ENCODE results near the gene SPAG6. TPM values are rescaled to one million over a fixed set of nuclear protein-coding genes. Genes with fewer than 3 reads are reported as not detected.

The SPAG6 gene
- total and polyA plus RNA-seq, 2 of the 8 experiments (the other 6 are each of a cell fraction or from before 2014, with no cell fraction given), result 0.14 TPM; not detected in 1

- Histone ChIP-seq H3K4me1 (replicated peaks in 1 of 4; ENCODE audit: control insufficient read depth in 3 of 4, insufficient read depth in 4 of 4, low read length in 3 of 4) (peaks cover 0 to 6% (median 0%) of the 10 kb centered on the region in 4 experiments; a peak in 1 of 7 replicates), H3K4me2 (ENCODE audit: insufficient read depth in 1 of 2, low read depth in 2 of 2, low read length in 2 of 2) (no peak overlapping the region), H4K91ac (replicated peaks; ENCODE audit: insufficient read length, low read length) (no peak overlapping the region), H3K4ac (replicated peaks; ENCODE audit: insufficient read length, low read depth, low read length) (no peak overlapping the region), H2AK5ac (ENCODE audit: low read depth, low read length) (no peak overlapping the region), H2BK15ac (ENCODE audit: low read length) (no peak overlapping the region), H3K56ac (replicated peaks; ENCODE audit: insufficient read length, low read depth, low read length) (no peak overlapping the region), H4K8ac (ENCODE audit: extremely low read depth, insufficient read depth, low read length) (no peak overlapping the region), H2AFZ (ENCODE audit: low read length) (no peak overlapping the region), H2BK120ac (replicated peaks; ENCODE audit: low read depth, low read length) (no peak overlapping the region), H3K4me3 (ENCODE audit: extremely low read depth in 1 of 4, insufficient read depth in 2 of 4, low read depth in 3 of 4, low read length in 4 of 4) (no peak overlapping the region), H4K5ac (ENCODE audit: insufficient read length, low read depth, low read length) (no peak overlapping the region), H3K27me3 (replicated peaks in 1 of 4; ENCODE audit: control insufficient read depth in 3 of 4, extremely low read depth in 1 of 4, insufficient read depth in 3 of 4, low read length in 3 of 4) (peaks cover 0 to 3% (median 1%) of the 10 kb centered on the region in 4 experiments; a peak in 2 of 7 replicates), H3K18ac (ENCODE audit: extremely low read depth, low read length) (no peak overlapping the region), H2BK20ac (ENCODE audit: low read length) (no peak overlapping the region), H3K23ac (ENCODE audit: insufficient read length) (no peak overlapping the region), H3K23me2 (ENCODE audit: low read depth, low read length) (no peaks in the 10 kb centered on the region), H2BK5ac (ENCODE audit: low read depth, low read length) (no peak overlapping the region), H2BK12ac (ENCODE audit: low read depth, low read length) (no peak overlapping the region), H3K14ac (ENCODE audit: insufficient read length) (no peak overlapping the region), H3K79me1 (ENCODE audit: low read depth, low read length) (no peaks in the 10 kb centered on the region), H3K27ac (ENCODE audit: low read depth, low read length) (no peak overlapping the region), H4K20me1 (replicated peaks in 1 of 2; ENCODE audit: control insufficient read depth in 1 of 2, insufficient read depth in 2 of 2, low read length in 2 of 2) (no peaks in the 10 kb centered on the region), H3K9me3 (ENCODE audit: insufficient read depth in 2 of 2, low read depth in 1 of 2, low read length in 1 of 2) (no peaks in the 10 kb centered on the region), H3K36me3 (ENCODE audit: control insufficient read depth in 2 of 4, insufficient read depth in 4 of 4, low read length in 3 of 4) (no peaks in the 10 kb centered on the region), H3K9ac (replicated peaks in 1 of 4; ENCODE audit: extremely low read depth in 1 of 4, low read depth in 3 of 4, low read length in 3 of 4) (no peak overlapping the region), H3K79me2 (ENCODE audit: control insufficient read depth in 1 of 2, insufficient read depth in 2 of 2, low read length in 2 of 2) (no peaks in the 10 kb centered on the region)
- no peak for FAIRE-seq
- ChIA-PET CTCF (ENCODE audit: partially characterized antibody) (no interaction called here), POLR2A (ENCODE audit: partially characterized antibody) (no interaction called here)
- TF ChIP-seq SAP30 (IDR thresholded peaks at IDR 0.05; ENCODE audit: insufficient read depth, insufficient replicate concordance, low read length) (no peak), ATF3 (IDR thresholded peaks at IDR 0.05; ENCODE audit: insufficient read depth, low read depth, low read length) (no peak), CREB1 (IDR thresholded peaks at IDR 0.05) (no peak), TAF7 (optimal IDR thresholded peaks at IDR 0.05; ENCODE audit: borderline replicate concordance, low read depth, low read length) (no peak), GABPA (IDR thresholded peaks at IDR 0.05; ENCODE audit: borderline replicate concordance, insufficient read depth, low read length) (no peak), E2F6 (IDR thresholded peaks at IDR 0.05) (no peak), SP2 (IDR thresholded peaks at IDR 0.05; ENCODE audit: low read length) (no peak), ASH2L (IDR thresholded peaks at IDR 0.05; ENCODE audit: low read length) (no peak), CTCF (IDR thresholded peaks at IDR 0.05; ENCODE audit: control extremely low read depth in 1 of 3, insufficient read depth in 1 of 3, low read depth in 1 of 3, low read length in 3 of 3) (no peak), SIRT6 (IDR thresholded peaks at IDR 0.05; ENCODE audit: low read length) (no peak), TBP (IDR thresholded peaks at IDR 0.05; ENCODE audit: low read depth, low read length) (no peak)
- no peak for DNase-seq (ENCODE audit: low read depth in 1 of 2, low spot score in 2 of 2)
- WGBS, 2 experiments (ENCODE audit: extremely low coverage in 1 of 2, insufficient coverage in 1 of 2, insufficient read length in 1 of 2, insufficient replicate concordance in 2 of 2, low coverage in 1 of 2, low lambda C conversion rate in 2 of 2, missing lambda C conversion rate in 1 of 2), result 80% methylated on average over 1 of the region's 2 CpGs; no CpG with 5 or more reads in 1 of the 2 experiments
Measured at GRCh38 chr10:22447068-22447467, 101.8 kb downstream of the SPAG6 start.

All from H1 (cell line).